ENCODE results near the gene UCHL3. TPM values are rescaled to one million over a fixed set of nuclear protein-coding genes. Genes with fewer than 3 reads are reported as not detected.

UCHL3 gene
- polyA plus RNA-seq, 1 donor (not counting 4 experiments of a cell fraction or from before 2014, with no cell fraction given), result 134 TPM

- dilution Hi-C loops (cut with MboI; ENCODE audit: extremely low pct_ligation_motif_present, low sequenced_read_pairs), result no loop called here
- Histone ChIP-seq H2AFZ (ENCODE audit: control insufficient read depth, low read length) (no peak overlapping the region), H3K27me3 (ENCODE audit: control insufficient read depth, extremely low read depth, insufficient read depth, low read length) (no peaks in the 10 kb centered on the region), H3K27ac (ENCODE audit: control insufficient read depth, insufficient read depth, low read length) (no peak overlapping the region), H3K4me3 (ENCODE audit: control insufficient read depth in 2 of 3, extremely low read depth in 1 of 3, insufficient read depth in 2 of 3, low read depth in 1 of 3, low read length in 3 of 3) (no peak overlapping the region), H3K36me3 (ENCODE audit: control insufficient read depth in 2 of 2, extremely low read depth in 1 of 2, insufficient read depth in 2 of 2, low read length in 2 of 2) (peaks cover 5 to 12% of the 10 kb centered on the region in 2 experiments), H3K4me1 (ENCODE audit: control insufficient read depth, extremely low read depth, insufficient read depth, low read length) (peaks cover 6% of the 10 kb centered on the region), H3K79me2 (ENCODE audit: control insufficient read depth, insufficient read depth, low read length) (peaks cover 20% of the 10 kb centered on the region), H3K9me1 (ENCODE audit: control insufficient read depth, extremely low read depth, insufficient read depth, low read length) (no peaks in the 10 kb centered on the region), H4K20me1 (ENCODE audit: control insufficient read depth, extremely low read depth, insufficient read depth, low read length) (no peaks in the 10 kb centered on the region), H3K9ac (ENCODE audit: control insufficient read depth, extremely low read depth, insufficient read depth, low read length) (no peak overlapping the region), H3K9me3 (ENCODE audit: control insufficient read depth, low read depth, low read length) (no peaks in the 10 kb centered on the region), H3K4me2 (ENCODE audit: control insufficient read depth, extremely low read depth, insufficient read depth, low read depth, low read length) (no peak overlapping the region)
- TF ChIP-seq CTCF (optimal IDR thresholded peaks at IDR 0.05 in 1 of 3, IDR thresholded peaks at IDR 0.05 in 1 of 3, conservative IDR thresholded peaks at IDR 0.05 in 1 of 3; ENCODE audit: extremely low read depth in 1 of 3, insufficient read depth in 2 of 3, low read length in 3 of 3), result no peak
- TF ChIP-seq EZH2 (IDR thresholded peaks at IDR 0.05; ENCODE audit: low read length), result no peak
- FAIRE-seq (no peak), DNase-seq (ENCODE audit: low read depth, low spot score) (no peak)
Measured at GRCh38 chr13:75533861-75534260, 15.7 kb upstream of the UCHL3 start.

DNA sequence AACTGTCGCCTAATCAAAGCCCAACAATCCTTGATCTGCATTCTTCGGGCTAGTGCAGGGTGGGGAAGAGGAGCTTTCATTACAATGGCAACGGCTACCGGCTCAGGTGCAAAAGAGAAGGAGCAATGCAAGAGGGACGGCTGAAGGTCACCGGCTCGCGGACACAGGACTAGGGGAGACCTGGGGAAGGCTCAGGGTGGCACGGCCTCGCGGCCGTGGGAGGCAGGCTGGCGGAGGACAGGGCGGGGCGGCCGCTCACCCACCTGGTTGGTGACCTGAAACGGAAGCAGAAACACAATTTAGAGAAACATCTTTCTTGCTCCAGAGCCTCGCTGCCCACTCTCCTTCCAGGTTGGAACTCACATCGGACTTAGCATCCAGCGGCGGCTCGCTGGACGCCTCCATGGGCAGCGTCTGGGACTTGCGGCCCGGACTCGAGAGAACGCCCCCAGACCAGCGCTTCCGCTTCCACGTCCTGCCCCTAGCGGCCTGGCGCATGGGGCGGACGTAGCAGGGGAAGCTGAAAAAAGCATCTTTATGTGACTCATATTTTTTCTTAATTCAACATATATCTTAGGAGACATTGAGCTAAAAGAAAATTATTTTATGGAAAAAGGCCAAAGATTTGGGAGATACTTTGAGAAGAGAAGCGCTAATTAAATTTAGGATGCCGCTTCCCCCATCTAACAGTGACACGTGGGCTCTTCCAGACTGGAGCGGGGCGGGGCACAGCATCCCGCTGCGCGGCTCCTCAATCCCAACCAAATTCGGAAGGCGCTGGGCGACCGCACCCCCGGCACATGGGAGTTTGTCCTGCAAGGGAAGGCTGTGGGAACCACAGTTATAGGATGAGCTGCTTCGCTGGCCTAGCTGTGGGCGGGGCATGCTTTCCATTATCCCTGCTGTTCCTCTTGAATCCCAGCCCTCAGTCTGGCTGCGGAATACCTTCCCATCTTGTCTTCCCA is 11.9 kb upstream of the UCHL3 start, which contains the start of gene COMMD6:
Gene COMMD6 (minus strand): TSS at position 441 of the 965 bp plus-strand sequence. CDS start 36 bp downstream, at position 405.
- dilution Hi-C loops (cut with MboI; ENCODE audit: extremely low pct_ligation_motif_present, low sequenced_read_pairs), result no loop called here
- peak; percentile 85 for FAIRE-seq

More for the DNA sequence above, 11.9 kb upstream of the UCHL3 start, which contains the start of gene COMMD6:
- peak; percentile 46 for DNase-seq (ENCODE audit: low read depth, low spot score)
- Histone ChIP-seq H3K79me2 (ENCODE audit: control insufficient read depth, insufficient read depth, low read length) (peaks cover 20% of the 10 kb centered on the region), H3K27ac (ENCODE audit: control insufficient read depth, insufficient read depth, low read length) (peak within 1 kb of the TSS; percentile 83), H3K36me3 (ENCODE audit: control insufficient read depth in 2 of 2, extremely low read depth in 1 of 2, insufficient read depth in 2 of 2, low read length in 2 of 2) (peaks cover 5 to 12% of the 10 kb centered on the region in 2 experiments), H3K9ac (ENCODE audit: control insufficient read depth, extremely low read depth, insufficient read depth, low read length) (peak within 1 kb of the TSS; percentile 85), H2AFZ (ENCODE audit: control insufficient read depth, low read length) (peak within 1 kb of the TSS; percentile 98), H3K4me3 (ENCODE audit: control insufficient read depth in 2 of 3, extremely low read depth in 1 of 3, insufficient read depth in 2 of 3, low read depth in 1 of 3, low read length in 3 of 3) (peak within 1 kb of the TSS; percentile 82 to 97 (median 97)), H3K4me1 (ENCODE audit: control insufficient read depth, extremely low read depth, insufficient read depth, low read length) (peaks cover 6% of the 10 kb centered on the region), H3K9me1 (ENCODE audit: control insufficient read depth, extremely low read depth, insufficient read depth, low read length) (no peaks in the 10 kb centered on the region), H3K9me3 (ENCODE audit: control insufficient read depth, low read depth, low read length) (no peaks in the 10 kb centered on the region), H3K4me2 (ENCODE audit: control insufficient read depth, extremely low read depth, insufficient read depth, low read depth, low read length) (peak within 1 kb of the TSS; percentile 84), H4K20me1 (ENCODE audit: control insufficient read depth, extremely low read depth, insufficient read depth, low read length) (no peaks in the 10 kb centered on the region), H3K27me3 (ENCODE audit: control insufficient read depth, extremely low read depth, insufficient read depth, low read length) (no peaks in the 10 kb centered on the region)
- peak in 1 of 3 experiments; percentile 34 for TF ChIP-seq CTCF (optimal IDR thresholded peaks at IDR 0.05 in 1 of 3, IDR thresholded peaks at IDR 0.05 in 1 of 3, conservative IDR thresholded peaks at IDR 0.05 in 1 of 3; ENCODE audit: extremely low read depth in 1 of 3, insufficient read depth in 2 of 3, low read length in 3 of 3)
- TF ChIP-seq EZH2 (IDR thresholded peaks at IDR 0.05; ENCODE audit: low read length), result no peak

Measured in keratinocyte (primary cell).